Lung (tissue), 12 donors: Measurements from ENCODE around the gene CIAPIN1. TPM values are rescaled to one million over a fixed set of nuclear protein-coding genes. Genes with fewer than 3 reads are reported as not detected.
A peak's percentile ranks its signal among the peaks of the same experiment; 100 is the strongest.

ENCODE experiments used
- ATAC-seq: fragments of 200-7000 bp; cut with Tn5 transposase; one replicate; pipeline ENCODE4 v1.9.1; 2020; ENCODE audit warnings: moderate number of reproducible peaks; ENCODE audit not compliant: insufficient read depth, low FRiP score
- DNase-seq, 3 donors: peaks; one replicate each; pipeline ENCODE4 v3.0.0-alpha.2; 2013 to 2017
- H3K27ac ChIP-seq, 2 donors: one replicate each; pipeline ENCODE4 v1.5.1; 2013; ENCODE audit warnings: mild to moderate bottlenecking in 2 of 2, moderate library complexity in 2 of 2, control low read depth in 1 of 2, inconsistent platforms in 1 of 2, low read depth in 1 of 2, low read length in 1 of 2
- H3K27me3 ChIP-seq, 3 donors: one replicate each; pipeline ENCODE4 v1.5.1; 2013; ENCODE audit warnings: low read length in 2 of 3; ENCODE audit not compliant: control insufficient read depth in 3 of 3, insufficient read depth in 3 of 3
- H3K36me3 ChIP-seq, 4 donors: one replicate each; pipeline ENCODE4 v1.5.1; 2013; ENCODE audit warnings: low read length in 4 of 4, mild to moderate bottlenecking in 1 of 4, moderate library complexity in 1 of 4; ENCODE audit not compliant: control insufficient read depth in 4 of 4, insufficient read depth in 4 of 4
- H3K4me1 ChIP-seq, 5 donors: one replicate each; pipeline ENCODE4 v1.5.1; 2013; ENCODE audit warnings: low read length in 5 of 5, mild to moderate bottlenecking in 2 of 5, moderate library complexity in 1 of 5; ENCODE audit not compliant: control insufficient read depth in 5 of 5, insufficient read depth in 5 of 5
- H3K4me3 ChIP-seq: one replicate; pipeline ENCODE4 v1.5.1; 2013; ENCODE audit warnings: mild to moderate bottlenecking, control low read depth, moderate library complexity
- H3K9ac ChIP-seq, 2 donors: one replicate each; pipeline ENCODE4 v1.5.1; 2013; ENCODE audit warnings: low read length in 2 of 2, control low read depth in 1 of 2; ENCODE audit not compliant: insufficient read depth in 1 of 2
- H3K9me3 ChIP-seq, 4 donors: one replicate each; pipeline ENCODE4 v1.5.1; 2013; ENCODE audit warnings: low read length in 3 of 4, mild to moderate bottlenecking in 1 of 4, moderate library complexity in 1 of 4; ENCODE audit not compliant: control insufficient read depth in 4 of 4, insufficient read depth in 3 of 4
- CTCF ChIP-seq: IDR thresholded peaks from 2 replicates; pipeline ENCODE4 v1.5.1; 2012; ENCODE audit warnings: mild to moderate bottlenecking; ENCODE audit errors: control extremely low read depth, extremely low read depth
- WGBS, 2 donors: extraction: QIAGEN DNeasy Blood & Tissue Kit; methylation state at CpG; one replicate each; pipeline ENCODE4 v1.1.7; 2013; 5-methylcytosine and 5-hydroxymethylcytosine counted together
- polyA plus RNA-seq, 2 donors: library from polyadenylated mRNA; stranded (reverse); fragments of 200-250 nt; gene quantifications; one replicate each; pipeline ENCODE4 v1.2.1, GENCODE V29; 2013
- total RNA-seq, 2 donors: library from RNA; depleted of rRNA in 1 of 2; stranded (reverse); fragments of >200 nt in 1 of 2; gene quantifications; one replicate each; pipeline ENCODE4 v1.2.1, GENCODE V29; 2014 to 2021
- donor health status: control.
- donor health status: control.
- donor health status: Bipolar disorder and iron deficiency.
- donor health status: healthy.
- donor health status: DM: yes; HTN: yes; CAD: no.

CIAPIN1 gene
- total and polyA plus RNA-seq, 4 donors = 24.0 to 69.6 (median 37.7) TPM

DNA sequence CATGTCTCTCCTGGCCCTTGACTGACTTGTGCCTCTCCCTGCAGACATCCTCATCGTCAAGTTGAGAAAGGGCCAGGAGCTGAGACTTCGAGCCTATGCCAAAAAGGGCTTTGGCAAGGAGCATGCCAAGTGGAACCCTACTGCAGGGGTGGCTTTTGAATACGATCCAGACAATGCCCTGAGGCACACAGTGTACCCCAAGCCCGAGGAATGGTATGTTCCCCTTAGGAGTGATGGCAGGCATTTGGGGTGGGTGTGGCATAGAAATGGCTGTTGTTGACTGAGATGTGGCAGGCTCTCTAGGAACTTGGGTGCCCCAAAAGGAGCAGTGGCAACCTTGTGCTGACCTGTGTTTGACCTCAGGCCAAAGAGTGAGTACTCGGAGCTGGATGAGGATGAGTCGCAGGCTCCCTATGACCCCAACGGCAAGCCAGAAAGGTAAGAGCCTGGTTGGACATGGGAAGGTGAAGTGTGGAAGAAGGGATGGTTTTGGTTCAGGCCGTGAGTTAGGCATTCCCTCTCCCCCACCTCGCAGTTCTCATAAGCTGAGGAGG is 22.8 kb upstream of the CIAPIN1 start:
- 77 to 85% methylated on average over 9 of the region's 9 CpGs for WGBS, 2 donors
- DNase-seq (no peak), ATAC-seq (no peak)
- Histone ChIP-seq H3K4me1 (peaks cover 0 to 12% (median 5%) of the 10 kb centered on the region in 5 donors), H3K9me3 (no peaks in the 10 kb centered on the region), H3K27ac (peak overlapping the region in 1 of 2 donors; percentile 55), H3K4me3 (no peak overlapping the region), H3K27me3 (no peaks in the 10 kb centered on the region), H3K9ac (no peak overlapping the region), H3K36me3 (peaks cover 29 to 63% (median 58%) of the 10 kb centered on the region in 4 donors)
- TF ChIP-seq CTCF = no peak

DNA sequence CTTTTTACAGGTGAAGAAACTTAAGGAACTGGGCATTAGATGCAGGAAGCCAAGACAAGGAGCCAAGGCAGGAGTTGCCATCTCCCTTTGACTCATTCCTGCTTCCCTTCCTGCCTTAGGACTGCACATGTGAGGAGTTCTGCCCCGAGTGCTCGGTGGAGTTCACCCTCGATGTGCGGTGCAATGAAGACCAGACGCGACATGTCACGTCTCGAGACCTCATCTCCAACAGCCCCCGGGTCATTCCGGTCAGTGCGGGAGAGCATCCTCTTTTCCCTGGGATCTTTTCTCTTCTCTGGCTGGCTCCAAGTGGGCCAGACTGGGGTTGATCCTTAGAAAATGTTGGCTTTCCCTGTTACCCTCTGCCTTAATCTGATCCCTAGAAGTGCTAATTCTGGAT is 21.9 kb upstream of the CIAPIN1 start:
- no peak overlapping the region for H3K27ac ChIP-seq

DNA sequence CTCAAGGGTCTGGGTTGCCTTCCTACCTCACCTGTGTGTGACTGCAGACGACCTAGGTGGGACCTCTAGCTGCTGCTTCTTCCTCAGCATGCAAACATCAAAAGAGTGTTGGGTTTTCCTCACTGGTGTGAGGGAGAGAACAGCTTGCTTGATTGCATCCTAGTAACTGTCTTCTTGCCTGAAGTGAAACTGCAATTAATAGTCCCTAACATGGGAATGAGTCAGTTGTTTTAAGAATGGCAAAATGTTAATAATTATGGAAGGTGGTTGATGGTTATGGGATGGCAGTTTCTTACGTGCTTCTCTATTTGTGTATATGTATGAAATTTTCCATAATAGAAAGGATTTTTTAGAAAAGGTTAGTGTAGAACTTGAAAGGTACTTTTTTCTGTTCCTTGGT is 21.2 kb upstream of the CIAPIN1 start:
- no peak overlapping the region for H3K27ac ChIP-seq
- peaks cover 29 to 59% (median 52%) of the 10 kb centered on the region in 4 donors for H3K36me3 ChIP-seq
- DNase-seq = no peak
- H3K9me3 ChIP-seq = no peaks in the 10 kb centered on the region
- peaks cover 0 to 15% (median 10%) of the 10 kb centered on the region in 5 donors for H3K4me1 ChIP-seq
- no peak for ATAC-seq
- 91 to 95% methylated on average over 2 of the region's 2 CpGs for WGBS, 2 donors
- no peak overlapping the region for H3K9ac ChIP-seq
- H3K27me3 ChIP-seq = no peaks in the 10 kb centered on the region
- no peak for TF ChIP-seq CTCF
- no peak overlapping the region for H3K4me3 ChIP-seq

More for the DNA sequence above, 21.9 kb upstream of the CIAPIN1 start:
- Histone ChIP-seq H3K9ac (no peak overlapping the region), H3K36me3 (peaks cover 29 to 62% (median 56%) of the 10 kb centered on the region in 4 donors), H3K9me3 (no peaks in the 10 kb centered on the region), H3K27me3 (no peaks in the 10 kb centered on the region), H3K4me3 (no peak overlapping the region), H3K4me1 (peaks cover 0 to 12% (median 8%) of the 10 kb centered on the region in 5 donors)
- 87 to 94% methylated on average over 11 of the region's 11 CpGs for WGBS, 2 donors
- ATAC-seq = no peak
- no peak for TF ChIP-seq CTCF
- DNase-seq = no peak

DNA sequence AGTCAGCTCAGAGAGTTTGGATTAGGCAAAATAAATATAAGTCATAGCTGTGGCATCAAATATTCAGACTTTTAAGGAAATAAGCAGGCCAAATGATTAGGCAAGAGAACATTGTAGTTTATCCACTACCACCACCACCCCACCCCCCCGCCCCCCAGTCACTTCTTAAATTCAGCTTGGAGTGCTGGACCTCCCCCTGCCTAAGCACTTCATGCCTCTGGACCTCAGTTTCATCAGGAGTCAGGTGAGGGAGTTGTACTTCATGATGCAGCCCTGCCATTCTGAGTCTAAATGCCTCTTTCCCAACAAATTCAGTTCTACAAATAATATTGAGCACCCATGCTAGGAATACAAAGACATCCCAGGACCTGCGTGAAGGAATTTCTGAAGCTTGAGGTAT is 17.3 kb upstream of the CIAPIN1 start:
- TF ChIP-seq CTCF = no peak
- no peak for DNase-seq
- WGBS, 2 donors = 75 to 81% methylated on average over 2 of the region's 2 CpGs
- no peak for ATAC-seq
- H3K4me1 ChIP-seq = peaks cover 0 to 12% (median 4%) of the 10 kb centered on the region in 5 donors
- H3K27ac ChIP-seq = no peak overlapping the region
- H3K9me3 ChIP-seq = no peaks in the 10 kb centered on the region
- no peaks in the 10 kb centered on the region for H3K27me3 ChIP-seq
- no peak overlapping the region for H3K9ac ChIP-seq
- no peak overlapping the region for H3K4me3 ChIP-seq
- H3K36me3 ChIP-seq = peaks cover 20 to 46% (median 32%) of the 10 kb centered on the region in 4 donors
